Fibroblast of skin of right biceps (primary cell): Measurements from ENCODE around the gene CASQ2.

Experiments
- DNase-seq: peaks from one replicate; pipeline ENCODE4 v3.0.0-alpha.2; 2013

CASQ2 gene

DNA sequence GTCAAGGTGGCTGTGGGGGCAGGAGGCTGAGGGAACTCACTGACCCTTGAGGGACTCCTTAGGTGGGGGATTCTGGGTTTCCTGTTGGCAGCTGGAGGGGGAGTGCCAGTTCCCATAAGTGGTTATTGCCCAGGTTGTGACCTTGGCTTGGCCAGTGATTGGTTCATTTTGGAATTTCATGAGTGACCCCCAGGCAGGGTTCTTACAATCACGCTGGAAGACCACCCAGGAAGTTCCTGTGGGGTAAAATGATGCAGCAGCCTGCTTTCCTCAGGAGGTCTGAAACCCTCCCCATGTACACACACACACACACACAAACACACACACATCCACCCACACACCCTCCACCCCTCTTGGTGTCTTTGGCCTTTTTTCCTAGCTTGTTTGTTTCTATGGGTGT is 109.9 kb downstream of the CASQ2 start:
- no peak for DNase-seq

DNA sequence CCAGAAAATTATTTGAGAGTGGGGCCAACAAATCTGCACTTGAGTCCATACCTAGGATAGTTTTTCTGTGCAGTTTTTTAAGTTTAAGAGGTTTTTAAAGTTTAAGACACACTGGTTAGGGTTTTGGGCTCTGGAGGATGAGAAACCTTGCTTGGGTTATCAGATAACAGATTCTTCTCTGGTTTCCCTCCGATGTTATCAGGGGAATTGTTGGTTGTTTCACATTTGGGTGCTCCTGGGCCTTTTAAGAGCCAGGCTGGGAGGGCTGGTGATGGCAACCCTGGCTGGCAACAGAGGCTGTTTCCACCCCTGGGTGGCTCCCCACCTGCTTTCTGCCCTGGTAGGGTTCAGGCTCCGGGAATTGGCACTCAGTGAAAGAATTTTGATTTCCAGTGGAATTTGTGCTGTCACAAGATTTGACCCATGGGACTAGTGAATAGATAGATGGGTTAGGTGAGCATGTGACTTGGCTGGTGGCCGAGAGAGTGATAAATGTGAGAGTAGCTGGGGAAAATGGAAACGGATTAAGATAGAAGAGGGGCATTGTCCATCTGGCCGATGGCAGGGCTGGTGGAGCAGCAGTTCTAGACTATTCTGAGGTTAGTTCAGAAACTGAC is 111.9 kb downstream of the CASQ2 start:
- no peak for DNase-seq

DNA sequence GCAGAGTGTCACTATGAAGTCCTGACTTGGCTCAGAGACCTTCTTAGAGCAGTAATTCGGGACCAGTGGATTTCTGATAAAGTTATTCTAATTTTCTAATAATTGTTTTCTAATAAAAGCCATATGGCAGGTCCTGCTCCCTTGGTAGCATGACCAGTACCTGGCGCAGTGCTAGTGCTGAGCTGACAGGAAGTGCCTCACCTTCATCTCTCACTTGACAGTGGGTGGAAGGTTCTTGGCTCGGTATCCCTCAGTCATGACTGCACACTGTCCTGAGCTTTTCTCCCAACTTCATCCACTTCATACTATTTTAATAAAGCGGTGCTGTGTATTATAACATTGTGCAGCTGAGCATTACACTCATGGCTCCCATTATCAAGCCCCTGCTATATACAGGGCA is 112.6 kb downstream of the CASQ2 start:
- DNase-seq: no peak

DNA sequence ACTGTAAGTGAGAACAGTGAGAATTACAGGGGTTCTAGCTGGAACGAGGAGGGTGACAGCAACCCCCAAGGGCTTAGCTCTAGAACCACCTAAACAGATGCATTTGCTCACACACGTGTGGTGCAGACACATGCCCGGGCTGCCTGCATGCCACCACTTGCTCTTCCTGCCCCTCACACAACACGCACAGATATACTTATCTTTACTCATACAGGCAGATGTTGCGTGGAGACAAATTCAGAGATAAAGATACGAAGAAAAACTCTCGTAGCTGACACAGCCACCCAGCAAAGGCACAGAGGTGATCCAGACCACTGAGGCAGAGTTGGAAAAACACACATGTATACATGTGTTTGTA is 113.2 kb downstream of the CASQ2 start:
- DNase-seq: no peak

DNA sequence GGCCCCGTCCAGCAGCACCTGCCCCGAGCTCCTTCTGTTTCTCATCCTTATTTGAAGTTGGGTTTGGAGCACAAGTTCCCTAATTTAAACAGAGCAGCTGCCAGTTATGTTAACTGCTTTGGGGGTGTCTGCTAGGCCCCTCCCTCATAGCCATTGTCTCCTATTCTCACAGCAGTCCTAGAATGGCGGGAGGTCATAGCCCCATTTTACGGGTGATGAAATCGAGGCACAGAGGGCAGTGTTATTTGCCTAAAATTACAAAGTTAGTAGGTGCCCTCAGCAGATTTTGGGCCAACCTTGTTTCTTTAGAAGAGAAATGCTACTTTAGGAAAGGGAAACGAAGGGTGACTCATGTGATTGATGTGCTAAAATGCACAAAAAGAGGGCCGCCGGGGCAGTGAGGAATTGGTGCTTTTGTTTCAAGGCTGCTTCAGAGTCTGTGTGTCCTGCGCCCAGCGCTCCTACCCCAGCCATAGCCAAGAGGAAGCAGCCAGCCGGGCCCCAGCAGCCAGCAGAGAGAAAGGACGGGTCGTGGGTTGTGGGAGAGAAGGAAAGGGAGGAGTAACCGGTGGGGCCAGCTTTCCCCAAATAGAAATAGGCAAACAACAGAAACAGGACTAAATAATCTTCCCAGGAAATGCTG is 113.7 kb downstream of the CASQ2 start:
- peak; percentile 49 for DNase-seq

DNA sequence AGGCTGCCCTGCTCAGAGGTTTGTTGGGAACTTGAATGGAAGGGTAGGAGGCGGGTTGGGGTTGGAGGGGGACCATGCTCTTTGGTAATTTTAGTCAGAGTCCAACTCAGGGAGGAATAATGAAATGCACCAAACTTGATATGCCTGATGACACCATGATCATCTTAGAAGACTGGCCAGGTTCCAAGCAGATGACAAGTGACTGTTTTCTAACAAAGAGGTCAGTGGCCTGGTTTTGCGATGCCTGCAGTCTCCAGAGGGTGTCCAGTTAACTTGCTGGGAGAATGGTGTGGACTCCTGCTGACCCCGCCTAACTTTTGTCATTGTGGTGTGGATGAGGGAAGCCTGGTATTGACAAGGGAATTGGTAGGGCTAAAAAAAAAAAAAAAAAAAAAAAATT is 114.4 kb downstream of the CASQ2 start:
- no peak for DNase-seq

DNA sequence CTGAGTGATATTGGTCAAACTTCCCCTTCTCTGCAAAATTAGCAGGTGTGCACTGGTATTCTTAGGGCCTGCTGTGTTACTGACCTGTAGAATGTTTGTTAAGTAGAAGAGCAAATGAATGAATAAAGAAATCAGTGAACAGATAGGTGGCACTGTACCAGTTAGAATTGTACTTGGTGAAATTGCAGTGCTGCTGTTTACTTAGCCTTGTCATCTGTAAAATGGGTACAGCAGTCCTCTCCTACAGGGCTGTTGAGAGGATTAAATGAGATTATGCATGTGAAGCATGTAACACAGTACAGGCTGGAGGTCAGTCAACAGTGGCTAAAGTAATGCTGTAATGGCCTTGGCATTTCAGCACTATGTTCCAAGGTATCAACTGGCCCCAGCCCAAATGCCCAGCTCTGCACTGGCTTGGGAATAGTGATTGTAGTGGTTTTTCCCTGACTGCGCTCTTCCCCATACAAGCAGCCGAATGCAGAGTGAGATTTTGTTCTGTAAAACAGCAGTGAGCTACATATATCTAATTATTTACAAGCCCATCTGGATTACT is 116.2 kb downstream of the CASQ2 start:
- no peak for DNase-seq

DNA sequence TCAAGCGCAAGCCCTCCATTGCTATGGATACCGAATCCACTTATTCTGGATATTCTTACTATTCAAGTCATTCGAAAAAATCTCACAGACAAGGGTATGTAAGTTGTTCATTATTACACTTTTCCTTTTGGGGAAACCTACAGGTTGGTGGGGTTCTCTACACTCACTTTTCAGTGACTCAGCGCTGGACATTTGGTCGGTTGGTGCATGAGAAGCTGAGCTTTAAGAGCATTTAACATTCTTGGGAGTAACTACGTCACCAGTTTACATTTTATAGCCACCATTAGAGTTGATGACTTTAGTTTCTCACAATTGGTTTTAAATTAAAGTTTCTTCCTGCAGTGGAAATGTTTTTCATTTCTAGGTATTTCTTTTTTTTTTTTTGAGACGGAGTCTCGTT is 117.1 kb downstream of the CASQ2 start:
- DNase-seq: no peak

DNA sequence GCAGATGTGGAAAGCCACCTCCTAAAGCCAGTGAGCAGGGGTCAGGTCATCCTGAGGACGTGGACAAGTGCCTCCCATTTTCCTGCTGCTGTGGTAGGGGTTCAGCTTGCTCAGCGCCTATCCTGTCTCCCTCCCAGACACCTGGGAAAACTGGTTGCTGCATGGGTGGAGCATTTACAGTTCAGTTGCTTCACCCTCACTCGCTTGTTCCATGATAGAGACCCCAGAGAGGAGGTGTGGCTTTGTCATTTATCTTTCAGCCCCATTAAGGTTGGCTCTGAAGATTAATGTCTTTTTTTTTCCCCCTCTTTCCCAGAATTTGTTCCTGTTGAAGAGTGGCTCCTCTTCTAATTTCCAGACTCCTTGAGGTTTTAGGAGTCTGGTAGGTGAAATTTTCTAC is 117.6 kb downstream of the CASQ2 start:
- DNase-seq: no peak
